ENCODE results near the gene LXN.

Gene LXN

GRCh38 chr3:158666416-158666815 is 6.0 kb downstream of the LXN start:
- DNase-seq = no peak

- no peak for DNase-seq
These were observed 8.6 kb downstream of the LXN start for GRCh38 chr3:158663832-158664231.

GRCh38 chr3:158663246-158663645 is 9.2 kb downstream of the LXN start:
- DNase-seq = no peak

- no peak for DNase-seq
These were observed 11.7 kb downstream of the LXN start for GRCh38 chr3:158660711-158661110.

- no peak for DNase-seq
These were observed 12.8 kb downstream of the LXN start for GRCh38 chr3:158659454-158660237.

GRCh38 chr3:158658889-158659288 is 13.6 kb downstream of the LXN start:
- no peak for DNase-seq

- DNase-seq = no peak
These were observed 20.0 kb downstream of the LXN start for GRCh38 chr3:158652463-158652862.

GRCh38 chr3:158651192-158651591 is 21.3 kb downstream of the LXN start:
- no peak for DNase-seq

GRCh38 chr3:158649791-158650190 is 22.7 kb downstream of the LXN start:
- DNase-seq = no peak

- peak; percentile 97 for DNase-seq
These were observed 28.0 kb downstream of the LXN start, which contains the start of gene GFM1 for GRCh38 chr3:158644345-158644908. GFM1 (plus strand) TSS chr3:158644527; CDS start chr3:158644635, 108 bp downstream.

GRCh38 chr3:158642474-158643210 is 29.8 kb downstream of the LXN start:
- no peak for DNase-seq

- DNase-seq = no peak
These were observed 30.4 kb downstream of the LXN start for GRCh38 chr3:158642005-158642404.

- DNase-seq = no peak
These were observed 31.8 kb downstream of the LXN start for GRCh38 chr3:158640646-158641045.

- DNase-seq = no peak
These were observed 40.5 kb downstream of the LXN start for GRCh38 chr3:158631981-158632380.

- DNase-seq = no peak
These were observed 46.6 kb downstream of the LXN start for GRCh38 chr3:158625881-158626280.

- DNase-seq = no peak
These were observed 54.2 kb downstream of the LXN start for GRCh38 chr3:158617982-158618875.

Data from NCI-H2029 treated with DMSO at 0.1 percent for 48 hours (cell line).